NCI-H510A treated with DMSO at 0.1 percent for 48 hours (cell line): Measurements from ENCODE around the gene SMR3A.

Source experiments
- DNase-seq: peaks from one replicate; lab custom pipeline; 2025; lab: John Stamatoyannopoulos, UW

SMR3A gene

DNA sequence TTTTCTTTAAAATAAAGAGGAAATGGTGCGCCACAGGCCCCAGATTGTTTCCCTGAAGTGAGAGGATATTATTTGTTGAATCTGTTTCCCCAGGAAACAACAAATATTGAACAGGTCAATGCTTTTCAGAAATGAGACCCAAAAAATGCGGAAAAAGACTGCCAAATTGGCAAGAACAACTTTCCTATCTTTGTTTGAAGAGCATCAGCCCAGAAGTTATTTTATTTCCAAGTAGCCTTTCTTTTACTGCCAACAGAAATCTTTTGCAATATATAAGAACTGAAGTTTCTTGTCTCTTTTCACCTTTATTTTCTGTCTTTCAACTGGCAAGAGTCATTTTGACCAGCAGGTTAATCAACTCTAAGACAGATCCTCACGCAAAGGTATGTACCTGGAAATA is at the start of gene SMR3A:
Gene SMR3A (plus strand): TSS at position 301 of the 400 bp plus-strand sequence. CDS start 1,356 bp downstream, outside the sequence.
- no peak for DNase-seq

DNA sequence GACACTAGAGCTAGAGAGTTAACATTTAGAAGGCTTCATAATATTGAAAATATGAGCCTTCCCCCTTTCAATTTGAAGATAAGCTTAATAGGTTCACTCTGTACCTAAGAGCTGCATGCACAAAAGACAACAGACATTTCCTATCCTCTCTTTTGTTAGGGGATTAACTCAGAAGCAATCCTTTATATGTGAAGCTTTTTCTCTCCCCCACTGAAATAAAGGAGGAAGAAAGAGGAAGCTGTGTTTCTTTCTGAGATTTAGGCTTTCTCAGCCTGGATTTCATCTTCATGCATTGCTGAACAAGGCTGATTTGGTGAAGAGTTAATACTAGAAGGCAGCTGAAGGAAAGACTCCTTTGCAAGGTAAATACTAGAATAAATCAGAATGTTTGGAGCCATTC is 46.8 kb upstream of the SMR3A start:
- no peak for DNase-seq

DNA sequence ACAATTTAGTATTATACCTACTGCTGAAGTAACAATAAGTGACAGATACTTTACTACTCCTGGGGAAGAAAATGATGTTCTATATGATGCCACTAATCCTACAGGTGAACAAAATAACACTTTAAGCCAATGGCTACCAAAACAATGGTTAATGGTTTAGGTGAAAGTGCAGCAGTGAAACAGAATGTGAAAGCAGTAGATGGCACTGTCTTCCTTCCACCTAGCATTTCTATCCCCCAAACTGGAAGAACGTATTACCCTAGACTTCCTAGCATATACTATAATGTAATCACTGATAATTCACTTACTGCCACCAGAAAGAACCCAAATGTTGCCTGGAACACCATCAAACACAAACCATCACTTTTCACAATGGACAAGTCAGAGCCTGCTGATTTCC is 44.6 kb upstream of the SMR3A start:
- DNase-seq, result no peak

DNA sequence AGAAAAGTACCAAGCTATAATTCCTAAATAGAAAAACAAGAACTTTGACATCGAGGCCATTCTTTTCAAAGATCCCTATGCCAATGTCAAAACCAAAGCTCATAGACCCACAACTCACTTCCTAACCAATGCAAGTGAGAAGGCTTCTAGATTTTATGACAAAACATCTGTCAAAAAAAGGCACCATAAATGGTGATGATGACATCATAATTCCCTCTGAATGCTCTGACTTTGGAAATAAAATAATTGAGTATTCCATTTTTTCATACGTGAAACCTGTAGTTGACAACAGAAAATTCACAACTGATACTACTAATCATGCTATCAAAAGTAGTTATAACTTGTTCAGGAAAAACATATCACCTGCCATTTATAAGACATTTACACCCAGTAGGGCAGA is 34.5 kb upstream of the SMR3A start:
- DNase-seq, result no peak

DNA sequence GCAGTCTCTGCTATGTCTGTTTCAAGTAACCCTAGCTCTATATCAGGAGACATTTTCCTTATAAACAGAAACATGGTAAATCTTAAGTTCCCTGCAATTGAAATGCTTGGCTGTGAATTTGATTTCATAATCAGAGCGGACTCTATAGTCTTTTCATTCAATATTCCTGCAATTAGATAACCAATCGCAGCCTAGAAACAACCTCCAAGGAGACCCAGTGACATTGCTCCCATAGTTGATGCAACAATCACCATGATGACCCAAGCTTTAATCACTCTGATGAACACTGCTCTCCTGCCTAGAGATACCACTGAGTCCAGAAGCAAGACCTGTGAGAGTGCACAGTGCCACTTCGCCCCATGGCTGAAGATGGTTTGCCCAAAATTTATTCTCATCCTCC is 25.9 kb upstream of the SMR3A start, which contains the start of gene CABS1:
Gene CABS1 (plus strand): TSS at position 301 of the 400 bp plus-strand sequence. CDS start 59 bp downstream, at position 360.
- no peak for DNase-seq

DNA sequence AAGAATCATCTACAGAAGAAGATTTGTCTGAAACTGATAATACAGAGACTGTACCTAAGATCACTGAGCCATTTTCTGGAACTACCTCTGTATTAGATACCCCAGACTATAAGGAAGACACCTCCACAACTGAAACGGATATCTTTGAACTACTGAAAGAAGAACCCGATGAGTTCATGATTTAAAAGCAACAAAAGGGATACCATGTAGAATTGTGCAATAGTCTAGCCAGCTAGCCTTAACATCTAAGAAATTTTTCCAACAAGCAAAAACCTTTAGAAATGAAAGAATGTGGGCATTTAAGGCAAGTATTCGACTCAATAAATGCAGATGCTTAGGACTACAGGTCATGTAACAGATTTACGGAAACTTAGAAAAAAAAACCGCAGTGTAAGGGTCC is 24.5 kb upstream of the SMR3A start:
- no peak for DNase-seq

DNA sequence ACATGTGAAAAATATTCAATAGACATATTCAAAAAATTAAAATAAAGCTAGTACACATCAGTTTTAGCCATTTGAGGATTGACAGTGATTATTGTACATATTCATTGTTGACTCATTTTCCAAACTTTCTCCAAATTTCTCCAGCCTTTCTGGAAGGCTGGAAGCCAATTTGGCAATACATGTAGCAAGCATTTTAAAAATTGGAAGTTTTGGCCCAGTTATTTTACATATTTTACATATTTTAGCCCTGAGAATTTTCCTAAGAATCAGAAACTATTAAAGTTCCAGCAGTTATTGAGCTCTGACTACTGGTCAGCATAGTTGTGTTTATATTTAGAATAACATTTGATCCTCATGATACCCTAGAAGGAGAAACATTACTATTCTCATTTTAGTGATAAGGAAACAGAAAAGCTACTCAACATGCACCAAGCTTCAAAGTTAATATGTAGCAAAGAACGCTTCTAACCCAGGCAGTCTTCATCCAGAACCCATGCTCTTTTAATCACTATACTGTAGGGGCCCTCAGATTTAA is 22.6 kb upstream of the SMR3A start:
- no peak for DNase-seq

DNA sequence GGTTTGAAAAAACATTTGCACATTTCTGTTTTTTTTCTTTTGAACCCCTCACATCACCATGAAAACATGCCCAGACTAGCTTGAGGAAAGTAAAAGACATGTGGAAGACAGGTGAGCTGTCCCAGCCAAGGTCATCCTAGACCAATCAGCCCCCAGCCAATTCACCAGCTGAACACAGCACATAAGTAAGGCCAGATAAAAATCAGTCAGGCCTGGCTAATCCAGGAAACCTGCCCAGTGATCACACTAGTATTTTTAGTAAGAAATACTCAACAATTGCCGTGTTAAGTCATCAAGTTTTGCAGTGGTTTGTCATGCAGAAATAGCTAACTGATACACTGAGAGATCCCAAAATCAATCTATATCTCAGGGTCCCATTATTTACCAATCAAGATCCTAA is 4.4 kb upstream of the SMR3A start:
- no peak for DNase-seq

DNA sequence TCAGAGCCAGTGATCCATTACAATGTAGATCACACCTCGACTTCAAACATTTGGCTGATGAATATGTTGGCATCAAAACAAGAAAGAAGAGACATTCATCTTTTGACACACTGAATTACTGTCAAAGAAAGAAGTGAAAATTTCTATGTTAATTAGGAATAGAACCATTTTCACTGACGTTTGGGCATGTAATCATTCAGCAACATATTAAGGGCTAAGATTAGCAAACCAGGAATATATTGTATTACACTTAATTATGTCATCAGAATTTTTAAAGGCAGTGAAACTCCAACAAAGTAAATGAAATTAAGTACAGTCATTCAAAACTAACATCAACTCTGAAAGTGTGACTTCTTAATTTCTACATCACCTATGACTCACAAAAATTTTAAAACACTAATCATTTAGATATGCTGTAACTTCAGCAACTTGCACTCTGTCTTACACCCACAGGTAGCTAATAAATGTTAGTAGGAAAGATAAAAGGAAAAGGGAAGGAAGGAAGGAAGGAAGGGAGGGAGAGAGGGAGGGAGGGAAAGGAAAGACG is 1.4 kb upstream of the SMR3A start:
- no peak for DNase-seq

DNA sequence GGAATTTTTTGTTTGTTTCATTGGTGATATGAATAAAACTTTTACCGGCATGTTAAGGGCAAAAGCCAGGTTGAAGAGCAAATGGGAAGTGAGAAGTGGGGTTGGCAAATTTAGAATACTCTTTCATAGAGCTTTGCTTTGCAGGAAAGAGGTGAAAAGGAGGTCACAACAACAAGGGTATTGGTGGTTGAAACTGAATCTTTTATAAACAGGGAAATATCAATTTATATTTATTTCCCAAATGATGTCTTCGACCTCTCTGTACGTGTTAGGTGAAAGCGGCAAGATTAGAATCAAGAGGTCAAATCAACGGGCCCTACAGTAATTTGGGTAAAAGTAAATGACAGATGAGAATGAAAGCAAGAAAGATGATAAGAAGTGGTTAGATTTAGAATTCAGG is 3.4 kb downstream of the SMR3A start:
- no peak for DNase-seq

DNA sequence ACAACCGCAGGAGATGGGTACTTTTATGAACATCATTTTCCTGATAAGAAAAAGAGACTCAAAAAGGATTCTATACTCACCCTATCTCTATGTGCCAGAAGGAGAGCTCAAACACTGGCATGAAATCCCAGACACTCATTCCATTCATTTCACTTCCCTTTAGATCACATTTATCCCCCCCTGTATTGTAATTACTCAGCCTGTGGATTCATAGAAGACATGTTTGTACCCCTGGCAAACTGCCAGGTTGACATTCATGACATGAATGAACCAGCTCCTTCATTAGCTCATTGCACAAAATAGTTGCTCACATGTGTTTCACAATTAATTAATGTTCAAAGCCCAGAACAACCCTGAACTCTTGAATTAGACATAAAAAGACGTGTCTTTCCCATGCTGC is 4.9 kb downstream of the SMR3A start:
- peak; percentile 11 for DNase-seq

DNA sequence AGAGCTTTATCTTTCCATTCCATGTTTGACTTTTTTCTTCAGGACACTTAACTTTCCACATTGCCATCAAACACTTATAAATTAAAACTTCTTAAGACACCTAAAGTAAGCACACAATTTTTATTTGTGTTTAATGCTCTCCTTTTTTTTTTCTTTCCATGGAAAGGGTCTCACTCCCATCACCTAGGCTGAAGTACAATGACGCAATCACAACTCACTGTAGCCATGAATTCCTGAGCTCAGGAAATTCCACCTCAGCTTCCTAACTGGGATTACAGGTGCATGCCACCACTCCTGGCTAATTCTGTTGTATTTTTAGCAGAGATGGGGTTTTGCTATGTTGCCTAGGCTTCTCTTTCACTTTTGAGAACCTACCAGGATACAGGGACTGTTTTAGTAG is 7.3 kb downstream of the SMR3A start:
- DNase-seq, result no peak

DNA sequence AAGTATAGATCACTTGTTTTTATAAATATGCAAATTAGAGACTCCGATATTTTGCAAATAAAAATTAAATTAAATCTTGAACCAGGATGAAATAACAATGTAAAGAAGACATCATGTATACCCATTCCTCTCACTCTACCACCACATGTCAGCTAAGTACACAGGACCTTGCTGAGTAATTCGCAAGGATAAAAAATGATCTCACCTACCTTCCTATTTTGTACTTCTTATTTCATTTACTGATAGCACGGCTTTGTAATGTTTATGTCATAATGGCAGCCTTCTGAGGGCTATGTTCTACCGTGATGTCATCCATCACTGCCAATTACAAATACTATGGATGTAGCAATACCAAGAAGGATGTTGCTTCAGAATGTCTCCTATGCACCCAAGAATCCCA is 11.4 kb downstream of the SMR3A start:
- no peak for DNase-seq

DNA sequence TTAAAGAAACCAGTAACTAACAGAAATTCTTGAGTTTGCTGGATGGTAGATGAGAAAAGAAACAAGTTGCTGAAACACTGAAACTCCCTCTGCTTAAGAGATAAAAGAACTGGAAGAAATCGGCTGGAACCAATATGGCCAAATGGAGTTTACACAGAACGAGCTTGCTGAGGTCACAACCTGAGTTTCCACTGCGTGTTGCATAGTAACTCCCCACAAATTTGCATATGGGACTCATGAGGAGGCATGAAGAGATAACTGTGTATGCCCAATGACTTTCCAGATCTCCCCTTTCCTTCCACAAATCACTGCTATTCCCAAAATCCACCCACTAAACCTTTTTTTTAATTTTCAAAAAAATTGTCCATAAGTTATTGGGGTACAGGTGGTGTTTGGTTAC is 12.2 kb downstream of the SMR3A start:
- no peak for DNase-seq

DNA sequence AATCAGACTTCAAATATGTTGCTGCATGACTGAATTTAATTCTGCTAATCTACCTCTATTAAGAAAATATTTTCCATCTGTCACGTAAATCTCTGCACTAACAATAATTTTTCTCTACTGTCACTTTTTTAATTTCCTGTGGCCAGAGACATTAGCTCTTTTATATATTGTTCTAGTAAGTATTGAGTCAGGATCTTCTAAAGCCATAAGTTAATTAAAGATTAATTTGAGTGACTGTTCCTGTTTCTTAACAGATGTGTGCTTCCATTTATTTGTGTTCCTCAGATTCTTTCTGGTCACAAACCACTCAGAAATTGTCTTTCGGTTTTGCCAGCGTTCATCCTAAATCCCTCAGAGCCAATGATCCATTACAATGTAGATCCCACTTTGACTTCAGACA is 20.0 kb downstream of the SMR3A start:
- no peak for DNase-seq

DNA sequence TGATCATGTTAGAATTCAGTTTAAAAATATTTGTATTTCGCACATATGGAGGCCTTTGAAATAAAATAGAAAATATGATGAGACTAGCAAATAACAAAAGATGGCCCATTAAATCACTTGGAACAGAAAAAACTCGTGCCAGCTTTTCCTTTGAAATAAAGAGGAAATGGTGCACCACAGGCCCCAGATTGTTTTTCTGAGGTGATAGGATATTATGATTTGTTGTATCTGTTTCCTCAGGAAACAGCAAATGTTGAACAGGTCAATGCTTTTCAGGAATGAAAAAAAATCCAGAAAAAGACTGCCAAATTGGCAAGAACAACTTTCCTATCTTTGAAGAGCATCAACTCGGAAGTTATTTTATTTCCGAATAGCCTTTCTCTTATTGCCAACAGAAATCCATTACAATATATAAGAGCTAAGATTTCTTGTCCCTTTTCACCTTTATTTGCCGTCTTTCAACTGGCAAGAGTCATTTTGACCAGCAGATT is 22.2 kb downstream of the SMR3A start, which contains the start of gene SMR3B:
Gene SMR3B (plus strand): TSS at position 441 of the 491 bp plus-strand sequence. CDS start 1,380 bp downstream, outside the sequence.
- no peak for DNase-seq

DNA sequence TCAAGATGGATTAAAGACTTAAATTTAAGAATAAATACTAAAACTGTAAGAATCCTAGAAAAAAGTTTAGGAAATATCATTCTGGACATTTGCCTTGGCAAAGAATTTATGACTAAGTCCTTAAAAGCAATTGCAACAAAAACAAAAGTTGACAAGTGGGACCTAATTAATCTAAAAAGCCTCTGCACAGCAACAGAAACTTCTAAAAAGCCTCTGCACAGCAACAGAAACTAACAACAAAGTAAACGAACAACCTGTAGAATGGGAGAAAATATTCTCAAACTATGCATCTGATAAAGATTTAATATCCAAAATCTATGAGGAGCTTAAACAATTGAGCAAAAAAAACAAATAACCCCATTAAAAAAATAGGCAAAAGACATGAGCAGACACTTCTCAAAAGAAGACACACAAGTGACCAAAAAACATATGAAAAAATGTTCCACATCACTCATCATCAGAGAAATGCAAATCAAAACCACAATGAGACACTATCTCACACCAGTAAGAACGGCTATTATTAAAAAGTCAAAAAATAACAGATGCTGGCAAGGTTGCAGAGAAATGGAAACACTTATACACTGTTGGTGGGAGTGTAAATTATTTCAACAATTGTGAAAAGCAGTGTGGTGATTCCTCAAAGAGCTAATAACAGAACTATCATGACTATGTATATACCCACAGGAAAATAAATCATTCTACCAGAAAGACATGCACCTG is 31.7 kb downstream of the SMR3A start:
- no peak for DNase-seq

DNA sequence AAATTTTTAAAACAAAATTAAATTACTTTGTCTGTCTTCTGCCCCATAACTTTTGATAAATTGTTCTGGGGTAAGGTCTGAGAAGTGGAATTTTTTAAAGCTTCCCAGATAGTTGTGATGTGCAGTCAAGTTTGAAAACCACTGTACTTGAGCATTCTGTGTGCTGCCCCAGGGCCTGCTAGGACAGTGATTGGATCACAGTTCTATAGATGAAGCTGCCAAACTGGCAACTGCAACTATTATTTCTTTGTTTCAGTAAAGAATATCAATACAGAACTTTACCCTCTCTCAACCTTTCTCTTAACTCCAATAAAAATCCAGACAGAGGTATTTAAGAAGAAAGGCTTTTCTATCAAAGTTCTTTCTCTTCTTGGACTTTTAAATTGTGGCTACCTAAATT is 37.0 kb downstream of the SMR3A start, which contains the start of gene OPRPN:
Gene OPRPN (plus strand): TSS at position 361 of the 400 bp plus-strand sequence. CDS start 1,346 bp downstream, outside the sequence.
- no peak for DNase-seq

DNA sequence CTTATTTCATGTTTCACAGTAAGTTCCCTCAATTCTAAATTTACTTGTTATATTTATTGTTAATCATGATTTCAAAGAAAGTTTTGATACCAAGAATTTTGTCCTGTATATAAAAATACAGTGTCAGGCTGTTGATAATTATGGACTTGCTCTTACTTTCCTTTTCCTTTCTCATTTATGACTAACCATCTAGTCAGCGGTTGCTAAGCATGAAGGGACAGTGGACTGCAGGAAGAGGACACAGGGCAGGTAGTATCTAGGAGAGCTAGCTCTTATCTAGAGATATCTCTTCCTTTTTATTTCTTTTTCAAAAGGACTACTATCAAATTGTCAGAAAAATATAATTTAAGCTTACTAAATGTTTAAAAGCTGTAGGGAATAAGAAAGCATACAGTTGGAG is 38.8 kb downstream of the SMR3A start:
- DNase-seq, result no peak

DNA sequence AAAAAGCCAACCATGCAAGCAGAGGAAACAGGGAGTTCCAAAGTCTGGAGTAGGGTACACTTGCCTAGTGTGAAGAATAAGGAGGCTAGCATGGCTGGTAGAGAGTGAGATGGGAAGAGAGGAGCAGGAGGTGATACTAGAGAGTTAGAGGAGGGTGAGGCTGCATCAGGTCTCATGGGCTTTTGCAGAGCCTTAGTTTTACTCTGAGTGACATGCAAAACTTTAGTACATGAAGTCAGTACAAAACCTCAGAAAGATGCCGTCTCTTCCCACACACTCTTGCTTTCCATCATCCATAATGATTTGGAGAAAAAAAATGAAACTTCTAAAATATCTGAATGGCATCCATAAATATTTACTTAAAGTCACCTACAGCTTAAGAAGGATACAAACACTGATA is 42.2 kb downstream of the SMR3A start:
- no peak for DNase-seq

DNA sequence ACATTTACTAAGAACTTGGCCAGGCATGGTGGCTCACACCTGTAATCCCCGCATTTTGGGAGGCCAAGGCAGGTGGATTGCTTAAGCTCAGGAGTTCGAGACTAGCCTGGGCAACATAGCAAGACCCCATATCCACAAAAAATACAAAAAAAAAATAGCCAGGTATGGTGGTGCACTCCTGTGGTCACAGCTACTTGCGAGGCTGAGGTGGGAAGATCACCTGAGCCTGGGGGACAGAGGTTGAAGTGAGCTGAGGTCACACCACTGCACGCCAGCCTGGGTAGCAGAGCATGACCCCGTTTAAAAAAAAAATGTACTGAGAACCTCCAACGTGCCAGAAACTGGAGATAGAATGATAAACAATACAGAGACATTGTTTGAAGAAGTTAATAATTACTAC is 45.2 kb downstream of the SMR3A start:
- no peak for DNase-seq
